Placental pericyte (primary cell): ENCODE results near the gene CA14. TPM values are rescaled to one million over a fixed set of nuclear protein-coding genes. Genes with fewer than 3 reads are reported as not detected.
A peak's percentile ranks its signal among the peaks of the same experiment; 100 is the strongest.

Experiments
- small RNA-seq: library from RNA; depleted of rRNA; stranded (forward); fragments of <200 nt; gene quantifications from one replicate; pipeline ENCODE3, GENCODE V24; 2012; ENCODE audit warnings: low replicate concordance
- total RNA-seq: library from RNA; depleted of rRNA; stranded (reverse); fragments of >200 nt; gene quantifications from 2 replicates; pipeline ENCODE4 v1.2.3, GENCODE V29; 2012

CA14 gene
- total RNA-seq = not detected in 2 replicates

DNA sequence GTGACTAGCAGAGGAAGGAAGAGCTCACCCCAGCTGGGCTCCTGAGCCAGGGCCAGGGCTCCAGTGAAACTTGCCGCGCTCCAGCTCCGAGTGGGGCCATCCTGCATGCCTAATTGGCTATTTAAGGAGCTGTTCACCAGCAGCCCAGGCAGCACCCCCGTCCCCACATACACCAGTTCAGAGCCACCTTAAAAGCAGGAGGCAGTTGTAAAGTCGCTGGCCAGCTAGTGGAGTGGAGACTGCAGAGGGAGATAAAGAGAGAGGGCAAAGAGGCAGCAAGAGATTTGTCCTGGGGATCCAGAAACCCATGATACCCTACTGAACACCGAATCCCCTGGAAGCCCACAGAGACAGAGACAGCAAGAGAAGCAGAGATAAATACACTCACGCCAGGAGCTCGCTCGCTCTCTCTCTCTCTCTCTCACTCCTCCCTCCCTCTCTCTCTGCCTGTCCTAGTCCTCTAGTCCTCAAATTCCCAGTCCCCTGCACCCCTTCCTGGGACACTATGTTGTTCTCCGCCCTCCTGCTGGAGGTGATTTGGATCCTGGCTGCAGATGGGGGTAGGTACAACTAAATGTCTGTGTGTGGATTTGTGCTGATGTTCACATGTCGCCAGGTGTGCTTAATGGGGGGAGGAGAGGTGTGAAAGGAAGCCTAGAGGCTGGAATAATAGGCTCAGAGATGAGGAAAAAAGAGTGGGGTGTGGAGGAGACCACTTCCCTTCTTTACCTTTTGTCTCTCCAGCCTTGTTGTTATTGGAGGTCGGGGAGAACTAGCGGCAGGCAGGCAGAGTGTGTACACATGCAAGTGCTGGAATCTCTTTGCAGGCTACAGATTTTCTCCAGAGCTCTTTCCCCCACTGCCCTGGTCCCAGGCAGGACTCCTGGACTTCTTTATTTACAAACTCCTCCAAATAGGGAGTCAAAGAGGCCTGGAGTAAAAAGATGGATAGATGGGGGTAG, at the start of gene CA14:
CA14 (plus strand) TSS at position 151 of the 962 bp plus-strand sequence; CDS start at position 506, 355 bp downstream.

DNA sequence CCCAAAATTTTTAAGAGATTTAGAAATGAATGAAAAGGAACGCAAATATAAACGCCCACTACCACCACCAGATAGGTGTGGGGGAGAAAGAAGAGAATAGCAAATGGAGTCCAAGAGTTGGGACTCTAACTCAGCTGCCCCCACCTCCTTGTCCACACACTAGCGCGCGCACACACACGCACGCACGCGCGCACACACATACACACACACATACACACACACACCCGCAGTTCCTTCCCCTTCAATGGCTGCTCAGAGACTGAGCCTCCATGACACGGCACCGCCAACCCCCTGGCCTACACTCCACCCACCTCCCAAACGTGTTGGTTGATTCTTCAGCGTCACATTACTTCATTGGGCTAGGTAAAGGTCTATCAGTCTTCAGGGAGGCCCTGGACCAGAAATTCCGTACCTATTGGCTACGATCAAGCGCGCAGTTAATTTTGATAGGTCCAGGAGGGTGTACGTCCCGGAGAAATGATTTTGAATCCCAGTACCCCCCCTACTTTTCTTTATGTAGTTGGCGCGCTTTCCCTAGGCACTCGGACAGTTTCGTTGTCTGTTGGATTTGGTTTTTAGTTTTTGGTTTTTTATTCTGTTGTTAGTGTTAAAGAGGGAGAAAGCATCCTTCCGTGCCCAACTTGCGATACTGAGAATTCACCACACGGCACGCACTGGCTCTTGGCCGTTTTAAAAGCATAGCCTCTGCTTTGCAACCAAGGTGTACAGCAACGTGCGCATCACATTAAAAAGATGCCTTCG, 21.5 kb upstream of the CA14 start, which contains the start of gene ANP32E:
ANP32E (minus strand) TSS at position 261 of the 762 bp plus-strand sequence. CDS start 326 bp downstream, outside the sequence.

DNA sequence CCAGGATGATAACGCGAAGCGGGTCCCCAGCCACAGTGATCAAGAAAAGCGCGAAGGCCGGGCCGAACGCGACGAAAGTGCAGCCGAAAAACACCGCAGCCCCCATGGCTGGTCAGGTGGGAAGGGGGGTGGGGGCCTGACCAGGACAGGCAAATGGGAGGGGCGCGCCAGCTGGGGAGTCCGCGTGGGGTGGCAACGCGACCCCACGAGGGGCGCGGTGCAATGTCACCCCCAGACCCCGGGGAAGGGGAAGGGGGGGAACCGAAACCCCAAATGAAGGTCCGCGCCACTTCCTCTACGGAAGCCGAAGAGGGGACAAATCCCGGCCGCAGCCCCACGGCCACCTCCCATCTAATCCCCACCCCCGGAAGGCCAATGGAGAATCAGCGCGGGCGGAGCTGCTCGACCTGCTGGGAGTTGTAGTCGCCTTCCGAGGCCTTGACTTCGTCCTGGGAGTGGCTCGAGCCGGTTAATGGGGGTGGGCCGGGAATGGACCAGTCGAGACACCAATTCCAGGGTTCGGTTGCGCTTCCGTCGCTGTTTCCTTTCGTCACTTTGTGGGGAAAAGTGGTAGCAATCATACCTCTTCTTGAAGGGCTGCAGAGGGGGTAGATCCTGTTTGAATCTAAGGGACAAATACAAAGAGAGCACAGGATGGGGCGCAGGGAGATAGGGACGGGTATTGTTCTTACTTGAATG, 11.3 kb downstream of the CA14 start, which contains the start of gene APH1A:
APH1A (minus strand) TSS at position 312 of the 699 bp plus-strand sequence; CDS start at position 106, 206 bp downstream.

DNA sequence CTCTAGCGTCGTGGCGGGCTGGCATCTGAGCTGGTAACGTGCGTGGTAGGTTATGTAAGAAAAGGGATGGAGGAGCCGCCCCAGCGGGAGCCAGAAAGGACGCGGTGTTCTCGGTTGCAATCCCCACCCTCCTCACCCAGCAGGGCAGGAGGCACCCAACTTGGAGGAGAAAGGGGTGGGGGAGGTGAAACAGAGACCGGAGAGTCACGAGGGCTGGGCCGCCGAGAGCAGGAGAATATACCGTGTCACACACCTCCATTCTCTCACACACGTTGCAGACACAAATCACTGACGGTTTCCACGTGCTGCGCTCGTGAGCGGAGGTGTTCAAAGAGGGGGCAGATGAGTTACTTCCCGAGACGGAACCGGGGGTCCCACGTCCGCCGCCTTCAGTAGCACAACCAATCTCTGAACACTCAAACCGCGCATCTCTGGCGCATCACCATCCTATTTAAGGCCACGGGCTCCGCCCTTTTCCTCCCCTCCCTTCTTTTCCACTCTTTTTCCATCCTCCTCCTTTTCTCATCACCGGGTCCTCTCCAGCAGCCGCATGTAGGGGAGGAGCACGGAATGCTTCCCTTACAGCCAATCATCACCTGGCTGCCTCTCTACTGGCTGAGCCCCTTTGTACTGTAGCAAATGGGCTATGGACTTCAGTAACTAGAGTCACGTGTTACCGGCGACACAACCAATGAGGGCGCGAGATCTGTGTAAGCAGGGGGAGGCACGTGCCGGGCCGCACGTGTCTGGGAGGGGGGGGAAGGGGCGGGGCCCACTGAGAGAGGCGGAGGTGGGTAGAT, 24.4 kb downstream of the CA14 start, which contains the start of gene CIART:
CIART (plus strand) TSS at position 797 of the 800 bp plus-strand sequence. CDS start 714 bp downstream, outside the sequence.

DNA sequence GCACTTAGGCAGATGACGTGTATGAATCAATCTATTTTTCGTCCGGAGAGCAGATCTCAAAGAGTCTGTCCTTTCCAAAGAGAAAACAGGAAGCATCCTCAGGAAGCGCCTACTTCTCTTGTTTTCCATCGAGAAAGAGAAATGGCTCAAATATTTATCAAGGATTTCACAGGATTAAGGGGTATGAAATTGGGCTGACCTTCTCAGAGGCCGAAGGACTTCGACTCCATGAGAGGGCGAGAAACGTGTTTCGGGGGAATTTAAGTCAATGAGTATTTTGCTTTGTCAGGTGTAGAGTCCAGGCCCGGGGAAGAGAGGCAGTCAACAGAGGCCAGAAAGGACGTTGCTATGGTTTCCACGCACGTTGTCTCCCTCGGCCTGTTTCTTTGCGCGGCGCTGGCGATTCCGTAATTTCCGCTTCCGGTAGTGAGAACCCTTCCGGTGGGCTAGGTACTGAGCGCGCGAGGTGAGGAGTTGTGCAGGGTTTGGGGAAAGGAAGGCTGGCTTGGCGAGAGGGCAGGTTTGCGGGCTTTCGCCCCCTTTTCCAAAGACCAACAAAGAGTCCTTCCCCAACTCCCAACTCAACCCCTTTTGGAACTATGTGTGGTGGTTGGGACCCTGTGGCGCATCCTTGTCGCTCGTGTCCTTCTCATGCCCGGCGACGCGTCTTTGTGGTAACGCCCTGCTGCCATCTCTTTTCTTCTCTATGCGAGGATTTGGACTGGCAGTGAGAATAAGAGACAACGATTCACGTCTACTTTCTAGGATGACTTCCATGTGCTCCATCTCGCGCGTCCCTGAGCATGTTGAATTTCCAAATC, 36.1 kb downstream of the CA14 start, which contains the start of gene MRPS21:
MRPS21 (plus strand) TSS at position 429 of the 821 bp plus-strand sequence. CDS start 506 bp downstream, outside the sequence.

Small RNAs within 50 kb of the gene (small RNA-seq; reads per million reads assigned to genes)
- gene RN7SL480P (not detected), gene RNU2-17P (20.0 reads per million, percentile 97 among the genes with 10 or more reads in this experiment)

Other genes with a start within 250 kb of the CA14 start
- 20.1 and 23.5 TPM in 2 replicates for gene OTUD7B, start 247.0 kb upstream of the CA14 start, total RNA-seq
- 19.0 and 50.8 TPM in 2 replicates for gene VPS45, start 190.0 kb upstream of the CA14 start, total RNA-seq
- 46.2 and 78.3 TPM in 2 replicates for gene PLEKHO1, start 107.9 kb upstream of the CA14 start, total RNA-seq
- gene ANP32E, start 21.7 kb upstream of the CA14 start, total RNA-seq = 10.5 and 29.9 TPM in 2 replicates
- 104 and 134 TPM in 2 replicates for gene APH1A, start 11.2 kb downstream of the CA14 start, total RNA-seq
- gene C1orf54, start 15.0 kb downstream of the CA14 start, total RNA-seq = 0.43 and 0.88 TPM in 2 replicates
- 0.66 and 3.4 TPM in 2 replicates for gene CIART, start 24.8 kb downstream of the CA14 start, total RNA-seq
- 25.1 and 29.8 TPM in 2 replicates for gene MRPS21, start 36.1 kb downstream of the CA14 start, total RNA-seq
- 39.0 and 50.3 TPM in 2 replicates for gene PRPF3, start 63.8 kb downstream of the CA14 start, total RNA-seq
- 9.8 and 14.3 TPM in 2 replicates for gene RPRD2, start 106.4 kb downstream of the CA14 start, total RNA-seq
- gene TARS2, start 229.6 kb downstream of the CA14 start, total RNA-seq = 13.3 and 24.6 TPM in 2 replicates